KBM-7 (cell line): ENCODE measurements around the gene URB1.

Source experiments
- DNase-seq: peaks from one replicate; pipeline ENCODE4 v3.0.0-alpha.2; 2015
- in situ Hi-C: fragments of 300-500 bp; cut with MboI; formaldehyde crosslinking; loops from 2 replicates; pipeline ENCODE4 v1.14.3; 2020; ENCODE audit warnings: low sequenced_read_pairs, low pct_unique_long_range_greater_than_20kb, mixed read lengths

Gene URB1

DNA sequence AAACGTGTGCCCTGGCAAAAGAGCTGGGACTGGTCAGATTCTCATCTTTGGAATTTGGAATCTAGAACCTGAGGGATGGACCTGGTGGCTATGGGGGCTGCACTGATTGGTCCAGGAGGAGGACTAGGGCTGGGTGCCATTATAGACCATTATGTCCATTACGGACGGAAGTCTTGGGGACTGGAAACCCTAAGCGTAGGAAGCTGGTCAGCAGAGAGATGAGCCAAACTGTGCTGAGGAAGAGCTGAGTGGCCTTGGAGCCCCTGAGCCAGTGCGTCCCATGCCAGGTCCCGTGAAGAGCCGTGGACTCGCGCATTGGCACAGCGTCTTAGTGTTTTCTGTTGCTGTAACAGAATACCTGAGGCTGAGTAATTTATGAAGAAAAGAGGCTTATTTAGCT is 84.1 kb downstream of the URB1 start:
- in situ Hi-C loops: no loop called here
- DNase-seq: no peak

DNA sequence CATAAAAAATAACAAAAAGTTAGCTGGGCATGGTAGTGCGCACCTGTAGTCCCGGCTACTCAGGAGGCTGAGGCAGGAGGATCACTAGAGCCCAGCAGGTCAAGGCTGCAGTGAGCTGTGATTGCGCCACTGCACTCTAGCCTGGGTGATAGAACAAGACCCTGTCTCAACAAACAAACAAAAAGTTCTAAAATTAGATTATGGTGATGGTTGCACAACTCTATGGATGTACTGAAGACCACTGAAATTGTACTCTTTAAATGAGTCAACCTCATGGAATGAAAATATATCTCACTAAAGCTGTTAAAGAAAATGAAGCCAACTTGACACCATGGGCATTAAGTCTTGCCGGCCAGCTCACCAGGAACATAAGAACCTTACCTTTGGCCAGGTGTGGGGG is 85.1 kb downstream of the URB1 start:
- in situ Hi-C loops: no loop called here

DNA sequence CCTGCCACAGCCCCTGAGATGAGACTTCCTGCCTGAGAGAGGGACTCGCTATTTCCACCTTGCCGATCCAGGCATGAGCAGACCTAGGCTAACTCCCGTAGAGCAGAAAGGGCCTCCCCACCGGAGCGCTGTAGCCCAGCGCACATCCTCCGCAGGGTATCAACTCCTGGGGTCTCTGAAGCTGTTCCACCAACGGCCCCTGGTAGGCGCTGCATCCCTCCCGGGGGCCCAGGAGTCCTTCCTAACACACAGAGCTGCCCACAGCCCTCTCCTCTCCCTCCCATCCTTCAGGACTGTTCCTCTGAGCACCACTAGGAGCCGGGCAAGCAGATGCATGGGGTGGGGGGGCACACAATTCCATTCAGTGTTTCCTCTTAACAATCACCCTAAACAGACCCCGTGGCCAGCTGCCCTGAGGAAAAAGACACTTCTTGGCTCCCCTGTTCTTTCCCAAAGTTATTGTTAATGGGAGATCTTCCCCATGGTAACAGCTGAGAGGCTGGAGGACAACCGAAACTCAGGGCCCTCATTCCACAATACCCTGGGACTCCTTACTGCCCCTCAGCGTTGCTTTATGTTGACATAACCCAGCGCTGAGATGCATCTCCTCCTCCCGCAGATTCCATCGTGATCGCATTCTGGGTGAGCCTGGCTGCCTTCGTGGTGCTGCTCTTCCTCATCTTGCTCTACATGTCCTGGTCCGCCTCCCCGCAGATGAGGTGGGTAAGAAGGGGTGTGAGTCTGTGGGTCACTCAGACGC is 86.6 kb downstream of the URB1 start:
- peak; percentile 14 for DNase-seq
- in situ Hi-C loops: no loop called here

More for the DNA sequence above, 85.1 kb downstream of the URB1 start:
- no peak for DNase-seq

- DNase-seq: no peak
- in situ Hi-C loops: no loop called here
Measured at GRCh38 chr21:32304998-32305397, 87.8 kb downstream of the URB1 start.

DNA sequence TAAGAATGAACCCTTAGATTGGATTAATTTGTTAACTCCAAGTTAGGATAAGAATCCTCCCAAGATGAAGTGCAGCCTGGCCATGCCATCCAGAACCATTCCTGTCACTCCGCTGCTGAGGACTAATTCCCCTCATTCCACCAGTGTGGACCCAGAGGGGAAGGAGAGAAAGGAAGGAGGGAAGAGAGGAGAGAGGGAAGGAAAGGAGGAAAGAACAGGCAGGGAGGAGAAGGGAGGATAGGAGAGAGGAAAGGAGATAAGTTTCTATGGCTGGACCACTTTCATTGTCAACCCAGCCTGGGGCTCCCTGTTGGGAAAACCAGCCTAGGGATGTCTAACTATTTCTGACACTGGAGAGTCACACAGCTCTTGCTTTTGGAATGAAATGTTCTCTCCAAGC is 89.4 kb downstream of the URB1 start:
- in situ Hi-C loops: no loop called here
- DNase-seq: no peak

GRCh38 chr21:32302560-32302959 is 90.3 kb downstream of the URB1 start:
- in situ Hi-C loops: no loop called here
- no peak for DNase-seq

- in situ Hi-C loops: no loop called here
Measured at GRCh38 chr21:32301596-32301995, 91.2 kb downstream of the URB1 start.

GRCh38 chr21:32300117-32300681 is 92.6 kb downstream of the URB1 start:
- in situ Hi-C loops: no loop called here
- DNase-seq: no peak

More at GRCh38 chr21:32301596-32301995, 91.2 kb downstream of the URB1 start:
- no peak for DNase-seq

- no peak for DNase-seq
- in situ Hi-C loops: no loop called here
Measured at GRCh38 chr21:32299695-32300094, 93.1 kb downstream of the URB1 start.

- DNase-seq: no peak
- in situ Hi-C loops: no loop called here
Measured at GRCh38 chr21:32298658-32299081, 94.1 kb downstream of the URB1 start, which contains the start of gene MRAP. Gene MRAP (plus strand): TSS chr21:32298855. CDS start chr21:32298972, 117 bp downstream.

DNA sequence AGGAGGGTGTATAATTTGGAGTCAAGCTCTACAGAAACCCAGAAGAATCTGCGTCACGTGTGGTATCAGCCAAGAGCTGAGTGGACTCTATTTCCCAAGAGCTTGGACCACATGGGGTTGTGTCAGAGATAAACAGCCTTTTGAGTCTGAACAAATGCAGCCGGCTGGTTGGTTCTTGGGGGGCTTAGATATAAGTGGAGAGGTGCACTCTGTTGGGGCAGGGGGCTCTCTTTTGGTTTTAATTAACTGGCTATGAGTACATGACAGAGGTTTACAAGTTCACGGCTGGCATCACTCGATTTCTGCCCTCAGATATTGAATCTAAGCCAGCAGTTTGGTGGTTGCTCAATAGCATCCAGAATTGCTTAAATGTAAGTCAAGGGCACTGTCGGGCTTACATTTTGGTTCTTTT is 94.7 kb downstream of the URB1 start:
- in situ Hi-C loops: no loop called here
- DNase-seq: no peak

GRCh38 chr21:32297449-32297848 is 95.4 kb downstream of the URB1 start:
- no peak for DNase-seq
- in situ Hi-C loops: no loop called here

DNA sequence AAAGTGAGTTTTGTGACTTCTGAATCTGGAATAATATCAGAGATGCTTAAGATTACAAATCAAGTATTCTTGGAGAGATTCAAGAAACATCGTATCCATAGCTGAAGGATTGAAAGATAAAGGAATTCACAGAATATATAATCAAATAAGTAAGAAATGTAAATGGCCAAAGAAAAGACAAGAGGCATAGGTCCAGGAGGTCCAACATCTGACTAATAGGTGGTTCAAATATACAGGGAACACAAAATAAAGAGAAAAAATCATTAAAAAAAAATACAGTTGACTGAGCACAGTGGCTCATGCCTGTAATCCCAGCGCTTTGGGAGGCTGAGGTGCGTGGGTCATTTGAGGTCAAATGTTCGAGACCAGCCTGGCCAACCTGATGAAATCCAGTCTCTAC is 107.3 kb downstream of the URB1 start:
- DNase-seq: no peak
- in situ Hi-C loops: no loop called here

DNA sequence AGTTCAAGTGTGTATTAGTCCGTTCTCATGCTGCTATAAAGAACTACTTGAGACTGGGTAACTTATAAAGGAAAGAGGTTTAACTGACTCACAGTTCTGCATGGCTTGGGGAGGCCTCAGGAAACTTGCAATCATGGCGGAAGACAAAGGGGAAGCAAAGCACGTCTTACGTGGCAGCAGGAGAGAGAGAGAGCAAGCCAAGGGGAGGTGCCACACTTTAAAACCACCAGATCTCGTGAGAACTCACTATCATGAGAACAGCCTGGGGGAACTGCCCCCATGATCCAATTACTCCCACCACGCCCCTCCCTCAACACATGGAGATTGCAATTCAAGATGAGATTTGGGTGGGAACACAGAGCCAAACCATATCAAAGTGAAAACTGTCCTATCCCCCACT is 109.8 kb downstream of the URB1 start:
- DNase-seq: peak; percentile 6
- in situ Hi-C loops: no loop called here

GRCh38 chr21:32281531-32281930 is 111.3 kb downstream of the URB1 start:
- no peak for DNase-seq
- in situ Hi-C loops: no loop called here

DNA sequence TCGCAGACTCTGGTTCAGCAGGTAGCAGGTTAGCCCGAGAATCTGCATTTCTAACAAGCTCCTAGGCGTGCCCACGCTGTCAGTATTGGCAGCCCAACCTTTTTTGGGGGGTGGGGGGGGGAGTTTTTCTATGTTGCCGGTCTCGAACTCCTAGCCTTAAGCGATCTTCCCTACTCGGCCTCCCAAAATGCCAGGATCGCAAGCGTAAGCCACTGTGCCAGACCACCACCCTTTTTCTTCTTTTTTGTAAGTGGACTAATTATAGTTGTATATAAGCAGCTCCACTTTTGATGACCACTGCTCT is 113.5 kb downstream of the URB1 start:
- in situ Hi-C loops: no loop called here
- no peak for DNase-seq

DNA sequence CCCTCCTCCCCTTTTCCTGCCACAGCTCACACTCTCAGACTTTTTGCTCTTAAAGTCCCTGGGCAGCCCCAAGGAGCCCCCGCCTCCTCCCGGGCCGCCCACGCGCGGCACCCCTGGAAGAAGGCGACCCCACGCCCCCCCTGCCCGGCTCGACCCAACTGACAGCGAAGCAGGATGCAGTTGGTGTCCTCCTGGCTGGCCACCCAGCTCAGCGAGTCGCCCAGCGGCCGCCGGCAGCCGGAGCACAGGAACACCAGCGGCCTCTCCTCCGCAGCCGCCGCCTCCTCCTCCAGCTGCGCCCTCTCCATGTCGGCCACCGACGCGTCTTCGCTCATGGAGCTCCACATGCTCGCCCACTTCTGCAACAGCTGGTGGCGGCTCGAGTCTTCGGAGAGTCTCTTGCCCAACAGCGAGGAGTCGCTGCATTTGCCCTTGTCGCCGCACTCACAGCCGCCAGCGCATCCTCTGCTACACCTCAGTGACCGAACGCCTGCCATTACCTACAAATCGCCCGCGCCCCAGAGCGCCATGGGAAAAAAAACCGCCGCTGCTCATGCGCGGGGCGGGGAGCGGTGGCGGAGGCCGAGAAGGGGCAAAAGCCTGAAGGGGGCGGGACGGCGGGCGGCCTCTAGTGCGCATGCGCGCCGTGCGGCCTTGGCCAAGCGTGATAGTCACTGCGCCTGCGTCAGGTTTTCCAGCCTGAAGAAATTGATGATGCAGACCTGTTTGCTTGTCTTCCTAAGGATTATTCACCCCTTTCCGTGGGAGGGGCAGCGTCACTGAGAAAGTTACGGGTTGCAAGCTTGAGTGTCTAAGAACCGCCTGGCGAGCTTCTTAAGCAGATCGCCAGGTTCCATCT is 114.1 kb downstream of the URB1 start, which contains the start of gene MIS18A:
TSS of gene MIS18A (minus strand) at position 532 of the 859 bp plus-strand sequence. CDS start at position 497, 35 bp downstream.
- in situ Hi-C loops: no loop called here
- peak; percentile 96 for DNase-seq

- peak; percentile 60 for DNase-seq
- in situ Hi-C loops: no loop called here
Measured at GRCh38 chr21:32278103-32278502, 114.7 kb downstream of the URB1 start.

DNA sequence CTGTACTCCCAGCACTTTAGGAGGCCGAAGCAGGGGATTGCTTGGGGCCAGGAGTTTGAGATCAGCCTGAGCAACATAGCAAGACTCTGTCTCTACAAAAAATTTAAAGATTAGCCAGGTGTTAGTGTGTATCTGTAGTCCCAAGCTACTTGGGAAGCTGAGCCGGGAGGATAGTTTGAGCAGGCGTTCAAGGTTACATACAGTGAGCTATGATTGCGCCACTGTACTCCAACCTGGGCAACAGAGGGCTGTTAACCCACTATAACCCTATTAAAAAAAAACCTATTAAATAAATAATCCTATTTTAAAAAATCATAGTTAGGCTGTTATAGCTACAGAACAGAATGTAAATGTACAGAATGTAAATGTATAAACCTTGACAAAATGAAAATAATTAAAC is 116.1 kb downstream of the URB1 start:
- in situ Hi-C loops: no loop called here
- DNase-seq: no peak

DNA sequence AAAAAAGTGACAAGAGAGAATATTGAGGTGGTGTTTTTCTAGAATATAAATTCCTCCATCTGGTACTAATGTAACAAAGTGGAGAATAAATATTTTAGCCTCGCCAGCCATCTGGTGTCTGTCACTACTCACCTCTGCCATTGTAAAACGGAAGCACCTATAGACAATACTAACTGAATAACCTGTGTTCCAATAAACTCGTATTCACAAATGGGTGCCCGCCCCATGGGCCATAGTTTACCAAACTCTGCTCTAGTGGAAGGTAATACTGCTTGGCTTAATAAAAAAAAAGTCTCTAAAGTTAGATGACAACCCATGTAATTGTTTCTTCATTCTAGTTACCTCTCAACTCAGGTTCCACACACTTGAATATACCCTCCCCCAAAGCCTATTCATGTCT is 122.1 kb downstream of the URB1 start:
- in situ Hi-C loops: loop anchor here (25.0 kb wide), 1 partner anchor 408 kb away; the partner anchor contains the start of gene HUNK
- no peak for DNase-seq
